ENCODE data around the gene MARCHF10.
"Not testable (repeated sequence)": the region's sequence is repeated elsewhere in the genome, so short reads cannot be mapped to it uniquely, and the experiment has no call there.

Gene MARCHF10
- long read RNA-seq, donor 1 = 0 reads
- long read RNA-seq, donor 2 = 0 reads
- long read RNA-seq, donor 3 = 0 reads
- long read RNA-seq, donor 4 = 0 reads
- long read RNA-seq, donor 5 = 0 reads
- long read RNA-seq, donor 6 = 0 reads
- long read RNA-seq, donor 7 = 0 reads
- long read RNA-seq, donor 8 = 0 reads

- peak; percentile 75 for DNase-seq
Observed at GRCh38 chr17:62807812-62808575, at the start of gene MARCHF10. Gene MARCHF10, minus strand, starts transcription at chr17:62808314. Its CDS starts 6,579 bp downstream, at chr17:62801735.

DNA sequence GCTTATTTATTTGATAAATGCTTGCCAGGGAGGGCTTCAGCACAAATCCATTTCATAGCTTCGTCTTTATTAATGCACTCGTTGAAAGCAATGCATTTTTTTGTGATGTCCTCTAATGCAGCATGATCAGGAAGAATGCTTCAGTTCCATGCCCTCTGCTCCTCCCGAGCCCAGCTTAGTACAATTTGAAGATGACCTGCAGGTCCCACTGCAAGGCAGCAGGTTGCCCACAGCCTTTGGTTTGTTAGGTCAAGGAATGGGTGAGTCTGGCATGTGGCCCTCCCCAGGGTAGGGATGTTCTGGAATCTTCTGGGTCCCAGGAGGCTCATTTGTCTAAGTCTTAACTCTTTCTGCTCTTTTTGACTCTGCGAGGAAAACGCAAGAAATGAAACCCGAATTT lies 49.4 kb upstream of the MARCHF10 start:
- DNase-seq = no peak

- no peak for DNase-seq
Observed at GRCh38 chr17:62856594-62856993, 48.5 kb upstream of the MARCHF10 start.

DNA sequence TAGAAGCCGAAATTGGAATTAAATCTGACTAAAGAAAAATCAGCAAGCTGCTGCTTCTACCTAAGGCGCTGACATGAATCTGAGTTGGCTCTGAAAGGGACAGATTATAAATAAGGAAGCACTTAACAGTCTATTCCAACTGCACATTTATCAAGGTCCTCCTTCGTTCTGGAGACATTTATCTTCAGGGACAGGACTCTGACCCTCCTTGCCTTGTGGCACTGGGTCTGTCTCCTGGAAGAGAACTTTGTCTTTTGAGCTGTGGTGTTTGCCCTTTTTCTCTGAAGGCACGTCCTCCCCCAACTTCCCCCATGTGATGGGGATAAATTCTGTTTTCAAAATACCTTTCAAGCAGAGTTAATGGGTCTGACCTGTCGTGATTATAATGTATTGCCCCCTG lies 47.0 kb upstream of the MARCHF10 start:
- DNase-seq = peak; percentile 26

- no peak for DNase-seq
Observed at GRCh38 chr17:62854098-62854680, 46.1 kb upstream of the MARCHF10 start.

DNA sequence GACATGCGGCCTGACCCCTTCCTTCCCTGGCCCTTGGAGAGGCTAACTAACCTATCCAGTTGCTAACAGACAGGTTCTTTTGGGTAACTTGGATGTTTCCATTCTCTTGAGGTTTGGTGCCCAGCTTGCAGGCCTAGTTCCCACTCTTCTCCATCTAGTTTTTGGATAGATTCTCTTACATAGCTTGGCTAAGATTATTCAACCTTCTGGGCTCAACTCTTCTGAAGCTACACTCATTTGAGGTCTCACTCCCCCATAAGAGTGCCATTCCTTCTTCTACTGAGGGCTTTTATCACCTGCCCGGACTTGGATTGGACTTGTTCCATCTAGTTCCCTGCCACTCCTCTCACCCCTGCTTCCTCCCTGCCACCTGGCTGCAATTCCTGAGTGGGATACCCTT lies 44.1 kb upstream of the MARCHF10 start:
- DNase-seq = no peak

- DNase-seq = not testable (repeated sequence)
Observed at GRCh38 chr17:62849591-62850415, 41.7 kb upstream of the MARCHF10 start.

DNA sequence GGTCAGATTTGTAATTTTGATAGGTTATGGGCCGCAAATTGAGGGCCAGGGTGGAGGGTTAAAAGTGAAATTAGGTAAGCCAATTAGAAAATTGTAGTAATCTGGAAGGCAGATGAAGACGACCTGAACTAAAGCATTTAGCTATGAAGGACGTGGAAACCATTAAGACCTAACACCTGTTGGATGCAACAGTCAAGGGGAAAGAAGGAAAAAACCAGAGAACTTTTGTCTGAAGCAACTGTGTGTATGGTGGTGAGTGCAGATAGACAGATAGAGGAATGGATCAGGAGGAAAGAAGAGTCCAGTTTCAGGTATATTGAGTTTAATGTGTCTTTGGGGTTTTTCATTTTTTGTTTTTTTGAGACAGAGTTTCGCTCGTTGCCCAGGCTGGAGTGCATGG lies 40.2 kb upstream of the MARCHF10 start:
- no peak for DNase-seq

- DNase-seq = no peak
Observed at GRCh38 chr17:62847426-62847825, 39.3 kb upstream of the MARCHF10 start.

- DNase-seq = no peak
Observed at GRCh38 chr17:62840871-62841270, 32.8 kb upstream of the MARCHF10 start.

GRCh38 chr17:62833816-62834215 lies 25.7 kb upstream of the MARCHF10 start:
- DNase-seq = not testable (repeated sequence)

GRCh38 chr17:62832405-62832804 lies 24.3 kb upstream of the MARCHF10 start:
- no peak for DNase-seq

DNA sequence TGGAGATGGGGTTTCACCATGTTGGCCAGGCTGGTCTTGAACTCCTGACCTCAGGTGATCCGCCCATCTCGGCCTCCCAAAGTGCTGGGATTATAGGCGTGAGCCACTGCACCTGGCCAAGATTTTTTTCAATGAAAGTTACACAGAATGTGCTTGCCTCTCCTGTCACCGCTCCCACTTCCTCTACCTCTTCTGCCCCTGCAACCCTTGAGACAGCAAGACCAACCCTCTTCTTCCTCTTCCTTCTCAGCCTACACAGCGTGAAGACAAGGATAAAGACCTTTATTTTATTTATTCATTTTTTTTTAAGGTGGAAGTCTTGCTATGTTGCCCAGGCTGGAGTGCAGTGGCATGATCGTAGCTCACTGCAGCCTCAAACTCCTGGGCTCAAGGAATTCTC lies 23.0 kb upstream of the MARCHF10 start:
- not testable (repeated sequence) for DNase-seq

DNA sequence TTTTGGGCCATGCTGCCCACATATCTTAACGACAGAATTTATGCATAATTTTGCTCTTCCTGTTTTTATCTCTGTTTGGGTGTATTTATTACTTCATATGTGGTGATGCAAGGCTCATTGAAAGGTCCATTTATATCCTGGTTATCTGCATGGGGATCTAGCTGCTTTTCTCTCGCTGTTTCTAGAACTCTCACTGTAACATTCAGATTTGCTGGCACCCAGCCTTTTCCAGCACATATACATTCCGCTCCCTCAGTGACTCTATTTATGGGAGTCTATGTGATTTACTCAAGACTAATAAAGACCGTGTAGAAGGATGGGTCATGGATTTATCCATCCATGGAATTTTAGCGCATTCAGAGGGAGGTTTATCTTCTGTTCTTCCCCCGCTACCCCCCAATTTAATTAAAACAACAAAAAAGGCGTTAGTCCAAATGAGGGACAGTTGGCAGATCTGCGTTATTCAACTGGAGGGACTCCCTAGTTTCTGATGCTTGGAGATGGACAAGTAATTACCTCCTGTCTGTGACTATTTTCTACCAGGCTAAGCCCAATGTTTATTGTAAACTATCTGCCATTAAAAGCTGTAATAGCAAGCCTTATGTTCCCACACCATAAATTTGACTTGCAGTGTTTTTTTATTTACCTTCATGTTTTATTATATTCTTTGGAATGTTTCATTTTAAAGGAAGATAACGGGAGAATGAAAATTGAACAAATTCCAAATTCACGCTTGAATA lies 19.8 kb upstream of the MARCHF10 start:
- DNase-seq = no peak

DNA sequence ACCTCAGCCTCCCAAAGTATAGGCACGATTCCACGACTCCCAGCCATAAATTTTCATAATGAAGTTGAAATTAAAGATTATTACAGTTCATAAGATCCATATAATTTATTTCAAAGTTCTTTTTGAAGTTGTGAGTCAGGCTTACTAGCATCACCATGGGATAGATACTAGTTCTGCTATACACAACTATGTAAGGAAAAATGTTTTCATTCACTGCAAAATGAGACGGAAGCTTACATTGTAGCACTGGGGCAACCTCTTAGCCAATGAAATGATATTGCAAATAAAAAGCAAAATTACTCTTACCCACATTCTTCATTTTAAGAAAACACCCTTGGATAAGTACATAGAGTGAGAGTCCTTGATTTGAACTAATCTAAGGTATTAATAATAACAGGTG lies 18.8 kb upstream of the MARCHF10 start:
- DNase-seq = no peak

DNA sequence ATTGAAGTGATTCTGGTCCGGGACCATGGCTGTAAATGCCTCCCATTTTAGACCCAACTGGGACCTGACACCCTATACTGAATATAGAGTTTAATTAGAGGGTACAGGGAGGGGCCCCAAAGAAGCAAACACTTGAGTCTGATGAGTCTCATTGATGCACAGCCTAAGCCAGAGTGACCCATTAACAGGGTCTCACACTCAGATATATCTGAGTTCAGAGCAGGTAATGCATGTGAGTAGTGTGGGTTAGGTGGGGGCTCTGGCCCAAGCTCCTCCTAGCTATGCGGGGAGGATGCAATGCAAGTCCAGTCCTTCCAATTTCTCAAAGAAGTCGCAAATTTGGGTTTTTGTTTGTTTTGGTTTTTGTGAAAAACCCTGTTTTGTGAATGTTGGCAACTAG lies 17.1 kb upstream of the MARCHF10 start:
- DNase-seq = no peak

GRCh38 chr17:62824290-62825131 lies 16.4 kb upstream of the MARCHF10 start:
- no peak for DNase-seq

DNA sequence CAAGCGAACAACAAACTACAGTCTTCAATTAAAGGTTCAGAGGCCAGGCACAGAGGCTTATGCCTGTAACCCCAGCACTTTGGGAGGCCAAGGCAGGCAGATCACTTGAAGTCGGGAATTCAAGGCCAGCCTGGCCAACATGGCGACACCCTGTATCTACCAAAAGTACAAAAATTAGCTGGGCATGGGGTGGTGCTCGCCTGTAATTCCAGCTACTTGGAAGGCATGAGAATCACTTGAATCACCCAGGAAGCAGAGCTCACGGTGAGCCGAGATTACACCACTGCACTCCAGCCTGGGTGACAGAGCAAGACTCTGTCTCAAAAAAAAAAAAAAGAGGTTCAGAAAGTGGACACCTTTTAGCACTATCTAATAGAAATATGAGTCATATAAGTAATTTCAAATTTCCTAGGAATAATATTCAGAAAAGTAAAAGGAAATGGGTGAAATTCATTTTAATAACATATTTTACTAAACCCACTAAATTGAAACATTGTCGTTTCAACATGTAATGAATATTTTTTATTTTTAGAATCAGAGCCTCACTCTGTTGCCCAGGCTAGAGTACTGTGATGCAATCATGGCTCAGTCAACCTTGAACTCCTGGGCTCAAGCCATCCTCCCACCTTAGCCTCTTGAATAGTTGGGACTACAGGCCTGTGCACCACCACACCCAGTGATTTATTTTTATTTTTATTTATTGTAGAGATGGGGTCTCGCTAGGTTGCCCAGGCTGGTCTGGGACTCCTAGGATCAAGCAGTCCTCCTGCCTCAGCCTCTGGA lies 15.2 kb upstream of the MARCHF10 start:
- no peak for DNase-seq

- no peak for DNase-seq
Observed at GRCh38 chr17:62822080-62822904, 14.2 kb upstream of the MARCHF10 start.
